Measurements from ENCODE around the gene ANKLE1. TPM values are rescaled to one million over a fixed set of nuclear protein-coding genes. Genes with fewer than 3 reads are reported as not detected.

Gene ANKLE1
- total RNA-seq, 1 donor from 2014 or later = 0.57 TPM

- no peaks in the 10 kb centered on the region for H3K9me3 Mint-ChIP-seq (ENCODE audit: low read depth)
- no peak overlapping the region for H3K27ac Mint-ChIP-seq (ENCODE audit: unreplicated experiment)
- H3K4me3 Mint-ChIP-seq (ENCODE audit: unreplicated experiment) = no peak overlapping the region
- H3K36me3 Mint-ChIP-seq (ENCODE audit: low read depth) = peaks cover 6% of the 10 kb centered on the region
- no peaks in the 10 kb centered on the region for H3K27me3 Mint-ChIP-seq (ENCODE audit: low read depth)
- H3K4me1 Mint-ChIP-seq (ENCODE audit: low read depth) = peaks cover 15% of the 10 kb centered on the region
- TF ChIP-seq CTCF (IDR thresholded peaks at IDR 0.05) = no peak
- DNase-seq (ENCODE audit: low spot score) = no peak
These were observed 44.7 kb upstream of the ANKLE1 start for GRCh38 chr19:17236811-17237543.

- H3K27ac Mint-ChIP-seq (ENCODE audit: unreplicated experiment) = no peak overlapping the region
These were observed 43.7 kb upstream of the ANKLE1 start for GRCh38 chr19:17237747-17238706.

GRCh38 chr19:17240062-17240752 lies 41.5 kb upstream of the ANKLE1 start:
- no peak overlapping the region for H3K4me3 Mint-ChIP-seq (ENCODE audit: unreplicated experiment)
- H3K36me3 Mint-ChIP-seq (ENCODE audit: low read depth) = peaks cover 4% of the 10 kb centered on the region
- H3K4me1 Mint-ChIP-seq (ENCODE audit: low read depth) = peaks cover 28% of the 10 kb centered on the region
- H3K27me3 Mint-ChIP-seq (ENCODE audit: low read depth) = no peaks in the 10 kb centered on the region
- no peak overlapping the region for H3K27ac Mint-ChIP-seq (ENCODE audit: unreplicated experiment)
- no peaks in the 10 kb centered on the region for H3K9me3 Mint-ChIP-seq (ENCODE audit: low read depth)
- DNase-seq (ENCODE audit: low spot score) = no peak
- no peak for TF ChIP-seq CTCF (IDR thresholded peaks at IDR 0.05)

More at GRCh38 chr19:17237747-17238706, 43.7 kb upstream of the ANKLE1 start:
- DNase-seq (ENCODE audit: low spot score) = no peak
- no peaks in the 10 kb centered on the region for H3K27me3 Mint-ChIP-seq (ENCODE audit: low read depth)
- peaks cover 23% of the 10 kb centered on the region for H3K4me1 Mint-ChIP-seq (ENCODE audit: low read depth)
- H3K9me3 Mint-ChIP-seq (ENCODE audit: low read depth) = no peaks in the 10 kb centered on the region
- H3K36me3 Mint-ChIP-seq (ENCODE audit: low read depth) = peaks cover 4% of the 10 kb centered on the region
- no peak for TF ChIP-seq CTCF (IDR thresholded peaks at IDR 0.05)
- H3K4me3 Mint-ChIP-seq (ENCODE audit: unreplicated experiment) = no peak overlapping the region

DNA sequence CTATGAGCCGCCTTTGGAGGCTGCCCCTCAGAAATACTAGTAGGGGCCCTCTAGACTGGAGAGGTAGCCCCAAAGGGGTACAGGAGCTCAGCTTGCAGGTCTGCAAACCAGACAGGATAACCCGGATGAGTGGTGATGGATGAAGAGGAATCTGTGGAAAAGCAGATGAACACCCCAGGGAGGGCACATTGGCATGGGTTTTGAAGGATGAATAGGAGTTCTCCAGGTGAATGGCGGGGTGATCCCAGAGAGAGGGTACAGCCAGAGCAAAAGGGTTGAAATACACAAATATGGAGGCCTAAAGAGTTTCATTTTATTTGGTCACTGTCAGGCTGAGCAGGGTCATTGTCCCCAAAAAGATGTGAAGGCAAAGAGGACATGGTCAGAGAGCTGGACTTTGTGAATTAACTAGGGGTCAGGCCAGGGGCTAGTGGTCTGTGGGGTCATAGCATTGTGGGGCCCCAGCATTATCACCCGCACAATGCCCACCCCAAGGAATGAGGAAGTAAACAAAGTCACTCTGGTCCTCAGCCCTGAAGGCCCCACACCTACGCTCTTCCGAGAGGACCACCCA lies 40.8 kb upstream of the ANKLE1 start:
- TF ChIP-seq CTCF (IDR thresholded peaks at IDR 0.05) = no peak
- Mint-ChIP-seq H3K36me3 (ENCODE audit: low read depth) (peaks cover 4% of the 10 kb centered on the region), H3K9me3 (ENCODE audit: low read depth) (no peaks in the 10 kb centered on the region), H3K4me3 (ENCODE audit: unreplicated experiment) (no peak overlapping the region), H3K27ac (ENCODE audit: unreplicated experiment) (no peak overlapping the region), H3K27me3 (ENCODE audit: low read depth) (no peaks in the 10 kb centered on the region), H3K4me1 (ENCODE audit: low read depth) (peaks cover 28% of the 10 kb centered on the region)
- DNase-seq (ENCODE audit: low spot score) = no peak

Data from chondrocyte (in vitro differentiated cells).